Right cardiac atrium (tissue), 5 donors: ENCODE results near the gene IL33. TPM values are rescaled to one million over a fixed set of nuclear protein-coding genes. Genes with fewer than 3 reads are reported as not detected.
A peak's percentile ranks its signal among the peaks of the same experiment; 100 is the strongest.

Source experiments
- ATAC-seq, 2 donors: fragments of 200-7000 bp; cut with Tn5 transposase; one replicate each; pipeline versions ENCODE4 v1.8.0 to v1.9.1; 2020; ENCODE audit warnings: moderate library complexity in 2 of 2, mild to moderate bottlenecking in 1 of 2
- DNase-seq, 3 donors: peaks; one replicate each; pipeline ENCODE4 v3.0.0-alpha.2; 2020
- H3K27ac ChIP-seq: one replicate; pipeline ENCODE4 v1.5.1; 2013; ENCODE audit warnings: mild to moderate bottlenecking, low read length, control low read depth, moderate library complexity
- H3K27me3 ChIP-seq: one replicate; pipeline ENCODE4 v1.6.1; 2013; ENCODE audit not compliant: control insufficient read depth, insufficient read depth
- H3K4me1 ChIP-seq: one replicate; pipeline ENCODE4 v1.6.1; 2013; ENCODE audit warnings: low read length; ENCODE audit not compliant: control insufficient read depth, insufficient read depth
- H3K4me3 ChIP-seq: one replicate; pipeline ENCODE4 v1.5.1; 2013; ENCODE audit warnings: low read length, control low read depth
- H3K9me3 ChIP-seq: one replicate; pipeline ENCODE4 v1.6.1; 2013; ENCODE audit warnings: low read length; ENCODE audit not compliant: control insufficient read depth
- WGBS: extraction: QIAGEN DNeasy Blood & Tissue Kit; methylation state at CpG from one replicate; pipeline ENCODE4 v1.1.7; 2013; 5-methylcytosine and 5-hydroxymethylcytosine counted together
- intact Hi-C, 4 donors: fragments of 100-400 bp; cut with DNase I; formaldehyde crosslinking; loops; one replicate each; pipeline versions ENCODE4 v1.11.0 to v1.14.0; 2022 to 2023
- polyA plus RNA-seq: library from polyadenylated mRNA; stranded (reverse); fragments of 200-250 nt; gene quantifications from one replicate; pipeline ENCODE4 v1.2.3, GENCODE V29; 2013
- total RNA-seq, 4 donors: library from RNA; stranded (reverse); fragmentation: NEBNext Ultra II Directional; extraction: Animal tissue kit (Norgen Biotek cat#: 25700); gene quantifications; one replicate each; pipeline ENCODE4 v1.2.1, GENCODE V29; 2021
- donor health status: healthy with polysubstance abuse.
- donor health status: DM: no; HTN: yes; CAD: no.
- donor health status: DM: no; HTN: no; CAD: no.
- donor health status: DM: no; HTN: yes; CAD: no; lungs with severe emphysema.
- donor health status: DM: yes; HTN: yes; CAD: no.

Gene IL33
- total and polyA plus RNA-seq, 5 donors: 42.0 to 79.1 (median 50.9) TPM

- no peaks in the 10 kb centered on the region for H3K27me3 ChIP-seq
- ATAC-seq (no peak), DNase-seq (no peak)
- H3K9me3 ChIP-seq: no peaks in the 10 kb centered on the region
- H3K4me3 ChIP-seq: no peak overlapping the region
- no peaks in the 10 kb centered on the region for H3K4me1 ChIP-seq
- intact Hi-C loops: loop anchor here in 1 of 4 donors (10.0 kb wide), 1 partner anchor 418 kb away; no protein-coding TSS in a partner anchor
- no peak overlapping the region for H3K27ac ChIP-seq
These were observed 86.8 kb downstream of the IL33 start for GRCh38 chr9:6302417-6302816.

DNA sequence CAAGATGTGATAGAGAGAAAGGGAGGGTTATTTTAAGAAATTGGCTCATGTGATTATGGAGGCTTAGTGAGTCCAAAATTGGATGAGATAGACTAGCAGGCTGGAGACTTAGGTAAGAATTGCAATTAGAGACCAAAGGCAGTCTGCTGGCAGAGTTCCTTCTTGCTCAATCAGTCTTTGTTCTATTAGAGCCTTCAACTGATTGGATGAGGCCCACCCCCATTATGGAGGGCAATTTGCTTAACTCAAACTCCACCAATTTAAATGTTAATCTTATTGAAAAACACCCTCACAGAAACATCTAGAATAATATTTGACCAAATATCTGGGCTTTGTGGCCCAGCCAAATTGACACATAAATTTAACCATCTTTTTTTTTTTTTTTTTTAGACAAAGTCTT, 88.6 kb downstream of the IL33 start:
- no peaks in the 10 kb centered on the region for H3K9me3 ChIP-seq
- H3K4me1 ChIP-seq: no peaks in the 10 kb centered on the region
- H3K4me3 ChIP-seq: no peak overlapping the region
- intact Hi-C loops: loop anchor here in 1 of 4 donors (10.0 kb wide), 1 partner anchor 419 kb away; no protein-coding TSS in a partner anchor
- no peaks in the 10 kb centered on the region for H3K27me3 ChIP-seq
- ATAC-seq (no peak), DNase-seq (no peak)
- H3K27ac ChIP-seq: no peak overlapping the region

DNA sequence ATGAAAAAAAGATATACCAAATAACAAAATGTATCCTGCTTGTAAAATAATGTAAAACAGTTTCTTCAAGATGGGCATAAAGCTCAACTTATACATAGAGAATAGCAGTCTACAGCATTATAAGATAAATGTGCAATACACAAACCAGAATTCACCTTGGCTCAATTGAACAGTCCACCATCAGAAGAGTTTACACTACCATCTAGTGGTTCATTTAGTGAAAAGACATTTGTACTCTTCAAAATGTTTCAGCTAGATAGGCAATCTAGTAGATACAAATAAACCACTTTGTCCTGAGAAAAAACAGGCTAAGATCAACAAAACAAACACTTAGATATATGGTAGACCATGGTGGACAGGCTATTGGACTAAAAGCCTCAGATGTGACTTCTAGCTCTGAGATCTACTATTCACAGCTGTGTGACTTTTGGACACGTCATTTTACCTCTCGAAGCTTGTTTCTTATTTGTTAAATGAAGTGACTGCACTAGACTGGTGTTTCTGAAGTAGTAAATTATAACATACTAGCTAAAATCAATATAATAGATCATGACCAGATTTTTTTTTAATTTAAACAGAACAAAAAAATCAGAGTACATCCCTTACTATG, 90.5 kb downstream of the IL33 start:
- Histone ChIP-seq H3K27me3 (no peaks in the 10 kb centered on the region), H3K27ac (no peak overlapping the region), H3K4me3 (no peak overlapping the region), H3K4me1 (no peaks in the 10 kb centered on the region), H3K9me3 (no peaks in the 10 kb centered on the region)
- ATAC-seq (peak in 1 of 2 donors; percentile 66), DNase-seq (no peak)
- intact Hi-C loops: loop anchor here (1.0 to 10.0 kb wide), 5 partner anchors 109 to 421 kb away; no protein-coding TSS in a partner anchor
- 86% methylated on average over 2 of the region's 2 CpGs for WGBS

Other genes with a start within 250 kb of the IL33 start
- gene RANBP6, start 200.2 kb upstream of the IL33 start, total RNA-seq: 10 to 100 TPM; 19.7 to 28.1 (median 22.7) TPM
- gene RANBP6, start 200.2 kb upstream of the IL33 start, polyA plus RNA-seq: 9.8 TPM
- not detected for gene TPD52L3, start 112.6 kb downstream of the IL33 start, total RNA-seq
- not detected for gene TPD52L3, start 112.6 kb downstream of the IL33 start, polyA plus RNA-seq
- 10 to 100 TPM; 16.3 to 20.5 (median 19.1) TPM for gene UHRF2, start 197.4 kb downstream of the IL33 start, total RNA-seq
- gene UHRF2, start 197.4 kb downstream of the IL33 start, polyA plus RNA-seq: 10.6 TPM